Type B pancreatic cell (in vitro differentiated cells): ENCODE data around the gene APOBR. TPM values are rescaled to one million over a fixed set of nuclear protein-coding genes. Genes with fewer than 3 reads are reported as not detected.
"Not testable (repeated sequence)": the region's sequence is repeated elsewhere in the genome, so short reads cannot be mapped to it uniquely, and the experiment has no call there.

Source experiments
- DNase-seq: peaks from one replicate; pipeline ENCODE4 v3.0.0; 2021; ENCODE audit warnings: mixed read lengths; ENCODE audit not compliant: unreplicated experiment; ENCODE audit errors: extremely low spot score
- H3K27ac Mint-ChIP-seq: 2 replicates; pipeline ENCODE4 v1.8.0; 2021; ENCODE audit warnings: mild to moderate bottlenecking, mixed read lengths
- H3K27me3 Mint-ChIP-seq: 2 replicates; pipeline ENCODE4 v1.8.0; 2021; ENCODE audit warnings: mixed read lengths
- H3K36me3 Mint-ChIP-seq: 2 replicates; pipeline ENCODE4 v1.8.0; 2021; ENCODE audit warnings: mixed read lengths
- H3K4me1 Mint-ChIP-seq: one replicate; pipeline ENCODE4 v1.8.0; 2021; ENCODE audit warnings: mixed read lengths; ENCODE audit not compliant: unreplicated experiment
- H3K4me3 Mint-ChIP-seq: 2 replicates; pipeline ENCODE4 v1.8.0; 2021; ENCODE audit warnings: mild to moderate bottlenecking, mixed read lengths
- H3K9me3 Mint-ChIP-seq: 2 replicates; pipeline ENCODE4 v1.8.0; 2021; ENCODE audit warnings: mixed read lengths
- CTCF ChIP-seq: fragments of 200-600 bp; sonication (generic); conservative IDR thresholded peaks from 2 replicates; pipeline ENCODE4 v1.5.0; 2021; ENCODE audit warnings: antibody characterized with exemption, mild to moderate bottlenecking
- total RNA-seq: library from RNA; stranded (reverse); gene quantifications from 2 replicates; pipeline ENCODE4 v1.2.1, GENCODE V29; 2021; ENCODE audit warnings: low replicate concordance

Gene APOBR
- total RNA-seq, 1 donor from 2014 or later = 0.14 TPM

GRCh38 chr16:28522792-28523191, 28.3 kb downstream of the APOBR start:
- Mint-ChIP-seq H3K27ac (no peak overlapping the region), H3K4me3 (no peak overlapping the region), H3K9me3 (no peaks in the 10 kb centered on the region), H3K36me3 (no peaks in the 10 kb centered on the region), H3K27me3 (no peaks in the 10 kb centered on the region), H3K4me1 (no peaks in the 10 kb centered on the region)
- TF ChIP-seq CTCF = no peak
- DNase-seq = no peak

GRCh38 chr16:28524681-28525171, 30.3 kb downstream of the APOBR start:
- DNase-seq = no peak
- Mint-ChIP-seq H3K27me3 (no peaks in the 10 kb centered on the region), H3K4me1 (no peaks in the 10 kb centered on the region), H3K27ac (no peak overlapping the region), H3K9me3 (no peaks in the 10 kb centered on the region), H3K36me3 (no peaks in the 10 kb centered on the region), H3K4me3 (no peak overlapping the region)
- no peak for TF ChIP-seq CTCF

- H3K4me3 Mint-ChIP-seq = peak overlapping the region; percentile 27
These were observed 32.0 kb downstream of the APOBR start for GRCh38 chr16:28526201-28527099.

GRCh38 chr16:28527100-28527785, 32.8 kb downstream of the APOBR start:
- not testable (repeated sequence) for H3K27me3 Mint-ChIP-seq, H3K9me3 Mint-ChIP-seq, H3K4me1 Mint-ChIP-seq, DNase-seq, H3K36me3 Mint-ChIP-seq, H3K4me3 Mint-ChIP-seq
- peak overlapping the region; percentile 82 for H3K27ac Mint-ChIP-seq

More at GRCh38 chr16:28526201-28527099, 32.0 kb downstream of the APOBR start:
- Mint-ChIP-seq H3K36me3 (no peaks in the 10 kb centered on the region), H3K9me3 (no peaks in the 10 kb centered on the region), H3K27ac (peak overlapping the region; percentile 82), H3K27me3 (no peaks in the 10 kb centered on the region), H3K4me1 (no peaks in the 10 kb centered on the region)
- DNase-seq = no peak
- TF ChIP-seq CTCF = no peak

- no peak for DNase-seq
- no peaks in the 10 kb centered on the region for H3K36me3 Mint-ChIP-seq
- H3K27me3 Mint-ChIP-seq = no peaks in the 10 kb centered on the region
- peaks cover 7% of the 10 kb centered on the region for H3K4me1 Mint-ChIP-seq
- no peaks in the 10 kb centered on the region for H3K9me3 Mint-ChIP-seq
- no peak for TF ChIP-seq CTCF
- H3K27ac Mint-ChIP-seq = no peak overlapping the region
- no peak overlapping the region for H3K4me3 Mint-ChIP-seq
These were observed 33.5 kb downstream of the APOBR start for GRCh38 chr16:28527985-28528384.

GRCh38 chr16:28528463-28528867, 34.0 kb downstream of the APOBR start:
- H3K4me3 Mint-ChIP-seq = no peak overlapping the region
- no peak for DNase-seq
- TF ChIP-seq CTCF = no peak
- peaks cover 7% of the 10 kb centered on the region for H3K4me1 Mint-ChIP-seq
- H3K36me3 Mint-ChIP-seq = no peaks in the 10 kb centered on the region
- H3K27ac Mint-ChIP-seq = peak overlapping the region; percentile 62
- H3K9me3 Mint-ChIP-seq = no peaks in the 10 kb centered on the region
- no peaks in the 10 kb centered on the region for H3K27me3 Mint-ChIP-seq
